A549 (cell line): Measurements from ENCODE around the gene BRSK2. TPM values are rescaled to one million over a fixed set of nuclear protein-coding genes. Genes with fewer than 3 reads are reported as not detected.

Source experiments
- ATAC-seq, 2 experiments: fragments of 200-7000 bp in 1 of 2; fragments of >200 bp in 1 of 2; cut with Nextera tagmentation in 1 of 2; cut with Tn5 transposase in 1 of 2; 3 replicates each; pipeline versions ENCODE4 v1.8.0 to v1.9.1; 2018 to 2020; ENCODE audit warnings: mild to moderate bottlenecking in 1 of 2, moderate library complexity in 1 of 2
- CTCF ChIA-PET: fragments of 300-600 bp; sonication (Branson Sonifier 250); formaldehyde crosslinking; extraction: SDS; loops from one replicate; lab custom pipeline; 2021; ENCODE audit warnings: antibody characterized with exemption, inconsistent platforms; lab: Yijun Ruan, JAX
- POLR2A ChIA-PET: fragments of 350-600 bp; formaldehyde crosslinking; extraction: SDS; loops from one replicate; lab custom pipeline; 2021; ENCODE audit warnings: antibody characterized with exemption, inconsistent platforms; lab: Yijun Ruan, JAX
- DNase-seq, 2 experiments: peaks; one replicate each; pipeline versions ENCODE4 v3.0.0 to v3.0.0-alpha.2; 2011 to 2016; ENCODE audit warnings: low read depth in 1 of 2, low spot score in 1 of 2
- FAIRE-seq: peaks from 2 replicates; lab custom pipeline; 2011; peaks lifted over from hg19 to GRCh38; lab: Jason Lieb, UNC
- H3K27ac ChIP-seq, 2 experiments: fragments of >200 bp; sonication (Bioruptor Twin); formaldehyde crosslinking; 3 replicates each; pipeline ENCODE4 v1.5.1; 2016 to 2017
- H3K4me1 ChIP-seq: fragments of >200 bp; sonication (Bioruptor Twin); formaldehyde crosslinking; 3 replicates; pipeline ENCODE4 v1.6.1; 2016
- H3K4me2 ChIP-seq: fragments of >200 bp; sonication (Bioruptor Twin); formaldehyde crosslinking; 3 replicates; pipeline ENCODE4 v1.6.1; 2016
- H3K4me3 ChIP-seq: fragments of >200 bp; sonication (Bioruptor Twin); formaldehyde crosslinking; 3 replicates; pipeline ENCODE4 v1.5.1; 2016
- H3K9me3 ChIP-seq: fragments of >200 bp; sonication (Bioruptor Twin); formaldehyde crosslinking; 3 replicates; pipeline ENCODE4 v1.6.1; 2016
- BCL3 ChIP-seq: fragments of >200 bp; sonication (Bioruptor Twin); formaldehyde crosslinking; IDR thresholded peaks from 3 replicates; pipeline ENCODE4 v1.6.1; 2016
- CBX2 ChIP-seq: fragments of 200-600 bp; sonication (generic); IDR thresholded peaks from 2 replicates; pipeline ENCODE4 v1.6.1; 2016; ENCODE audit warnings: low read depth, mild to moderate bottlenecking, borderline replicate concordance
- E2F6 ChIP-seq: IDR thresholded peaks from 2 replicates; pipeline ENCODE4 v1.6.1; 2012; ENCODE audit warnings: low read depth, borderline replicate concordance
- EHMT2 ChIP-seq: fragments of 200-600 bp; sonication (generic); IDR thresholded peaks from 2 replicates; pipeline ENCODE4 v1.6.1; 2016; ENCODE audit warnings: antibody characterized with exemption, low read depth, mild to moderate bottlenecking, moderate library complexity
- FOSL2 ChIP-seq, 2 experiments: fragments of 450-650 bp in 1 of 2; fragments of >200 bp in 1 of 2; sonication (Bioruptor Twin) in 1 of 2; formaldehyde crosslinking; IDR thresholded peaks; 2 replicates each; pipeline versions ENCODE4 v1.5.0 to v1.6.1; 2016 to 2020; ENCODE audit warnings: mild to moderate bottlenecking in 1 of 2, moderate library complexity in 1 of 2
- FOXS1 ChIP-seq: fragments of 250-450 bp; sonication (Bioruptor Pico); IDR thresholded peaks from 2 replicates; pipeline ENCODE4 v1.5.0; 2020; ENCODE audit warnings: mild to moderate bottlenecking, moderate library complexity
- GATA3 ChIP-seq: IDR thresholded peaks from 2 replicates; pipeline ENCODE4 v1.6.1; 2012; ENCODE audit warnings: borderline replicate concordance
- HDAC2 ChIP-seq: fragments of 200-600 bp; sonication (generic); IDR thresholded peaks from 2 replicates; pipeline ENCODE4 v1.6.1; 2016
- HES2 ChIP-seq: fragments of >200 bp; sonication (Bioruptor Twin); formaldehyde crosslinking; IDR thresholded peaks from 2 replicates; pipeline ENCODE4 v1.6.1; 2016
- HEYL ChIP-seq: fragments of 250-450 bp; sonication (Bioruptor Pico); IDR thresholded peaks from 2 replicates; pipeline ENCODE4 v1.8.0; 2021; ENCODE audit warnings: mild to moderate bottlenecking, moderate library complexity
- HOXA7 ChIP-seq: fragments of 250-450 bp; sonication (Bioruptor Pico); IDR thresholded peaks from 2 replicates; pipeline ENCODE4 v1.5.0; 2020; ENCODE audit warnings: mild to moderate bottlenecking, moderate library complexity
- HOXB5 ChIP-seq: fragments of 250-450 bp; sonication (Bioruptor Pico); IDR thresholded peaks from 2 replicates; pipeline ENCODE4 v1.5.0; 2020; ENCODE audit warnings: mild to moderate bottlenecking, moderate library complexity
- KDM1A ChIP-seq: fragments of 200-600 bp; sonication (generic); IDR thresholded peaks from 2 replicates; pipeline ENCODE4 v1.6.1; 2016; ENCODE audit warnings: low read depth, mild to moderate bottlenecking
- MAFK ChIP-seq: fragments of 450-650 bp; IDR thresholded peaks from 2 replicates; pipeline ENCODE4 v1.6.1; 2014; ENCODE audit not compliant: partially characterized antibody
- MAX ChIP-seq: IDR thresholded peaks from 2 replicates; pipeline ENCODE4 v1.6.1; 2012
- NFE2L2 ChIP-seq: fragments of 150-350 bp; conservative IDR thresholded peaks from 2 replicates; pipeline ENCODE4 v1.6.1; 2014; ENCODE audit warnings: low read length
- PBX3 ChIP-seq: IDR thresholded peaks from 2 replicates; pipeline ENCODE4 v1.6.1; 2012
- RAD21 ChIP-seq, 2 experiments: fragments of >200 bp in 1 of 2; sonication (Bioruptor Twin) in 1 of 2; formaldehyde crosslinking in 1 of 2; IDR thresholded peaks in 1 of 2; conservative IDR thresholded peaks in 1 of 2; 2 replicates in 1 of 2; 3 replicates in 1 of 2; pipeline ENCODE4 v1.6.1; 2012 to 2018; ENCODE audit warnings: inconsistent platforms in 1 of 2
- REST ChIP-seq: fragments of 200-600 bp; sonication (generic); IDR thresholded peaks from 2 replicates; pipeline ENCODE4 v1.6.1; 2016; ENCODE audit warnings: antibody characterized with exemption, mild to moderate bottlenecking, moderate library complexity
- RFX5 ChIP-seq: fragments of 450-650 bp; IDR thresholded peaks from 2 replicates; pipeline ENCODE4 v1.7.1; 2014; ENCODE audit warnings: antibody characterized with exemption, mild to moderate bottlenecking, moderate library complexity
- SMC3 ChIP-seq: fragments of >200 bp; sonication (Bioruptor Twin); formaldehyde crosslinking; IDR thresholded peaks from 3 replicates; pipeline ENCODE4 v1.6.1; 2018; ENCODE audit warnings: inconsistent platforms
- TP53 ChIP-seq: fragments of 250-450 bp; sonication (Bioruptor Pico); IDR thresholded peaks from 2 replicates; pipeline ENCODE4 v1.5.0; 2021; ENCODE audit warnings: mild to moderate bottlenecking, moderate library complexity
- USF2 ChIP-seq: fragments of 450-650 bp; IDR thresholded peaks from 2 replicates; pipeline ENCODE4 v1.6.1; 2014; ENCODE audit warnings: antibody characterized with exemption
- ZFP36 ChIP-seq: fragments of 450-650 bp; IDR thresholded peaks from 2 replicates; pipeline ENCODE4 v1.6.1; 2014; ENCODE audit warnings: borderline replicate concordance; ENCODE audit not compliant: partially characterized antibody
- ZSCAN20 ChIP-seq: fragments of 250-450 bp; sonication (Bioruptor Pico); IDR thresholded peaks from 2 replicates; pipeline ENCODE4 v1.8.0; 2022; ENCODE audit warnings: mild to moderate bottlenecking, moderate library complexity
- WGBS: methylation state at CpG from one replicate; pipeline ENCODE4 v1.1.6; 2017; ENCODE audit errors: missing lambda C conversion rate; 5-methylcytosine and 5-hydroxymethylcytosine counted together
- polyA plus RNA-seq, 4 experiments: library from polyadenylated mRNA; depleted of rRNA in 3 of 4; stranded (reverse); fragments of >200 nt; fragmentation: RNase III in 1 of 4; extraction: RNeasy Plus Mini Kit Qiagen cat#74134 plus additional on column Dnase treatment in 1 of 4; gene quantifications; 2 replicates in 3 of 4; 3 replicates in 1 of 4; pipeline ENCODE4 v1.2.3, GENCODE V29; 2011 to 2017

Gene BRSK2
- polyA plus RNA-seq, 2 of the 4 experiments (the other 2 are of a cell fraction), result 3.8 to 10.1 TPM

- WGBS, result 90% methylated on average over 17 of the region's 22 CpGs
- no peak overlapping the region for H3K27ac ChIP-seq
- H3K4me1 ChIP-seq, result peaks cover 6% of the 10 kb centered on the region; the same call in 1 of the 3 replicates
- H3K4me3 ChIP-seq, result no peak overlapping the region
- no peaks in the 10 kb centered on the region for H3K9me3 ChIP-seq
- FAIRE-seq (no peak), ATAC-seq (no peak), DNase-seq (no peak)
- no peak overlapping the region for H3K4me2 ChIP-seq
- ChIA-PET CTCF (interaction anchor here (1.4 to 2.3 kb wide), 2 partner anchors 119 to 253 kb away, joined by 3 to 6 read pairs; no protein-coding TSS in a partner anchor), POLR2A (no interaction called here)
- TF ChIP-seq ZFP36 (no peak), KDM1A (no peak), HEYL (no peak), HDAC2 (no peak), HOXB5 (CRISPR knock-in tag) (no peak), CBX2 (no peak), E2F6 (no peak), REST (no peak), GATA3 (no peak), FOSL2 (IDR thresholded peaks at IDR 0.05) (no peak), FOSL2 (CRISPR knock-in tag; IDR thresholded peaks at IDR 0.05) (no peak), RFX5 (no peak), SMC3 (no peak), MAX (no peak)
These were observed 66.4 kb downstream of the BRSK2 start for GRCh38 chr11:1456176-1456575.

- TF ChIP-seq MAFK (no peak), SMC3 (no peak), USF2 (no peak), HES2 (no peak), RAD21 (conservative IDR thresholded peaks at IDR 0.05 in 1 of 2, IDR thresholded peaks at IDR 0.05 in 1 of 2) (no peak), TP53 (CRISPR knock-in tag) (no peak), FOSL2 (IDR thresholded peaks at IDR 0.05) (no peak), FOSL2 (CRISPR knock-in tag; IDR thresholded peaks at IDR 0.05) (no peak), ZSCAN20 (CRISPR knock-in tag) (no peak), KDM1A (no peak), BCL3 (no peak), NFE2L2 (no peak), EHMT2 (no peak), PBX3 (no peak), FOXS1 (no peak), HOXA7 (CRISPR knock-in tag) (no peak)
- Histone ChIP-seq H3K4me2 (no peak overlapping the region), H3K4me3 (no peak overlapping the region), H3K27ac (no peak overlapping the region), H3K4me1 (peaks cover 6% of the 10 kb centered on the region; the same call in 1 of the 3 replicates), H3K9me3 (no peaks in the 10 kb centered on the region)
- ChIA-PET CTCF (interaction anchor here (1.4 to 2.3 kb wide), 2 partner anchors 118 to 254 kb away, joined by 3 to 6 read pairs; no protein-coding TSS in a partner anchor), POLR2A (no interaction called here)
- 83% methylated on average over 5 of the region's 44 CpGs for WGBS
- FAIRE-seq (no peak), ATAC-seq (no peak), DNase-seq (no peak)
These were observed 67.0 kb downstream of the BRSK2 start for GRCh38 chr11:1456596-1457325.
